ENCODE results near the gene ARFGAP2. TPM values are rescaled to one million over a fixed set of nuclear protein-coding genes. Genes with fewer than 3 reads are reported as not detected.

Gene ARFGAP2
- total and polyA plus RNA-seq, 2 donors (not counting 3 experiments of a cell fraction or from before 2014, with no cell fraction given) = 78.9 to 108 TPM

DNA sequence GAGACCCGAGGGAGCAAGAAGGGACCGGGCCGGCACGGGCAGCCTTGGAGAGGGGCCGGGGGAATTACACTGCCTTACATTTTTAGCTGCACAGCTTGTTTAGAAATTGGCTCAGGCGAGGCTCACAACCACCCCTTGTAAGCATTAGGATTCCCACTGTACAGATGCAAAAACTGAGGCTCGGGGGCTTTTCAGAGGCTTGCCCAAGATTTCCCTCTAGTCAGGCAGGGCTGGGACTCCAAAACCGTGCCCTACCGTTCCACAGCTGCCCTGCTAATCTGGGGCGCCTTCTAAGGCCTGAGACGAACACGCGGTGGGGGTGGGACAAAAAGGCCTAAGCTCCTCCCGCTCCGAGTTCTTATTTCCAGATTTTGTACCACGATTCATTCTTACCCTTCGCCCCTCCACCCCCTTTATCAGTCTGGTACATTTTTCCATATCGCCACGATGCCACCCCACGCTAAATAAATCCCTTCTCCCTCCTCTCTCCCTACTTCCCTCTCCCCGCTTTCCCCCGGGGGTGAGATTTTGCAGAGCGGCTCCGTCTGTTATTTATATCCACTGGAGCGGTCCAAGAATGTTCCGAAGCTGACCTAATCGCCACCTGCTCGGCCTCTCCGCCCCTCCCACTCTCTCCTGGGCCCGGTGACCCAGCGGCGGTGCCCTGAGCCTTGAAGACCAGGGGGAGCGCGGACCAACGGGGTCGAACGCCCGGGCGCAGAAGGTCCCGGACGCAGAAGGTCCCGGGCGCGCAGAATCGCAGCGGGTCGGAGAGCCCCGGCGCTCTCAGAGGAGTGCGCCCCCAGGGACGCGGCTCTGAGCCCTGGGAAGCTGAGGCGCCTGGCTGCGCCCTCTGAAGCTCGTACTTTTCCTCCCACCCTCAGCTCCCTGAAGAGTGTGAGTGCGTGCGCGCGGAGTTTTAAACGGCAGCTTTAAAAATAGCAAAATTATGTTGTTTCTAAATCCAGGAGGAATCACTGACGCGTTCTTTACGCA lies 10.3 kb upstream of the ARFGAP2 start:
- dilution Hi-C loops (cut with MboI; ENCODE audit: extremely low pct_ligation_motif_present, low sequenced_read_pairs) = no loop called here
- H3K9me1 ChIP-seq (replicated peaks; ENCODE audit: control insufficient read depth, extremely low read depth, insufficient read depth, low read length) = no peaks in the 10 kb centered on the region
- FAIRE-seq (peak; percentile 77), DNase-seq (ENCODE audit: low read depth, low spot score) (peak; percentile 53)
- peaks cover 16% of the 10 kb centered on the region for H3K4me1 ChIP-seq (ENCODE audit: control insufficient read depth, extremely low read depth, insufficient read depth, low read length)
- H3K4me3 ChIP-seq (replicated peaks in 1 of 3; ENCODE audit: insufficient read depth in 1 of 3, low read depth in 1 of 3, low read length in 3 of 3) = peak overlapping the region; percentile 59 to 67 (median 64)
- H3K27ac ChIP-seq (ENCODE audit: insufficient read depth, low read depth, low read length) = no peak overlapping the region
- no TSS peak for BruUV-seq (replicated peaks)
- H4K20me1 ChIP-seq (replicated peaks; ENCODE audit: control insufficient read depth, extremely low read depth, insufficient read depth, low read length) = no peaks in the 10 kb centered on the region
- intact Hi-C loops (cut with micrococcal nuclease) = loop anchor here (2.0 kb wide), 1 partner anchor 28 kb away; the partner anchor contains the start of gene DDB2
- H3K79me2 ChIP-seq (ENCODE audit: control insufficient read depth, insufficient read depth, low read length) = no peaks in the 10 kb centered on the region
- H3K36me3 ChIP-seq (ENCODE audit: control insufficient read depth in 2 of 2, extremely low read depth in 1 of 2, insufficient read depth in 2 of 2, low read length in 2 of 2) = no peaks in the 10 kb centered on the region
- TF ChIP-seq MYC (IDR thresholded peaks at IDR 0.05; ENCODE audit: low read depth, low read length) (no peak), EZH2 (IDR thresholded peaks at IDR 0.05; ENCODE audit: borderline replicate concordance, low read depth, low read length, severe bottlenecking) (peak; percentile 40)
- no peaks in the 10 kb centered on the region for H3K9me3 ChIP-seq (replicated peaks; ENCODE audit: control insufficient read depth, insufficient read depth, low read length)
- CTCF ChIA-PET = interaction anchor here (0.7 to 2.2 kb wide), 14 partner anchors 9 to 168 kb away, joined by 3 to 19 read pairs (median 4); partner anchors contain the start of genes ACP2, DDB2 and NR1H3
- peak overlapping the region; percentile 26 for H3K9ac ChIP-seq (replicated peaks; ENCODE audit: extremely low read depth, insufficient read depth, low read length)
- H3K4me2 ChIP-seq (ENCODE audit: insufficient read depth, low read length) = peak overlapping the region; percentile 81
- H3K27me3 ChIP-seq (ENCODE audit: control insufficient read depth in 2 of 2, insufficient read depth in 2 of 2, low read length in 2 of 2) = peaks cover 0 to 3% of the 10 kb centered on the region in 2 experiments
- POLR2A ChIA-PET = interaction anchor here (0.9 to 1.1 kb wide), 2 partner anchors 27 to 29 kb away, joined by 4 to 8 read pairs; partner anchors contain the start of gene DDB2
- peak overlapping the region; percentile 90 for H2AFZ ChIP-seq (ENCODE audit: low read depth, low read length)

GRCh38 chr11:47186076-47186699 lies 9.5 kb upstream of the ARFGAP2 start, which contains the start of gene PACSIN3:
Gene PACSIN3, minus strand, starts transcription at chr11:47186434. Its CDS starts 3,707 bp downstream, at chr11:47182727.
- peaks cover 0 to 3% of the 10 kb centered on the region in 2 experiments for H3K27me3 ChIP-seq (ENCODE audit: control insufficient read depth in 2 of 2, insufficient read depth in 2 of 2, low read length in 2 of 2)
- FAIRE-seq (no peak), DNase-seq (ENCODE audit: low read depth, low spot score) (peak; percentile 60)
- intact Hi-C loops (cut with micrococcal nuclease) (loop anchor here (2.0 kb wide), 1 partner anchor 29 kb away; the partner anchor contains the start of gene DDB2), dilution Hi-C loops (cut with MboI; ENCODE audit: extremely low pct_ligation_motif_present, low sequenced_read_pairs) (no loop called here)
- CTCF ChIA-PET = interaction anchor here (0.7 to 2.2 kb wide), 16 partner anchors 8 to 169 kb away, joined by 3 to 19 read pairs (median 8); partner anchors contain the start of genes ACP2 and DDB2
- peak within 1 kb of the TSS; percentile 65 to 76 (median 67) for H3K4me3 ChIP-seq (replicated peaks in 1 of 3; ENCODE audit: insufficient read depth in 1 of 3, low read depth in 1 of 3, low read length in 3 of 3)
- no peaks in the 10 kb centered on the region for H3K79me2 ChIP-seq (ENCODE audit: control insufficient read depth, insufficient read depth, low read length)
- no peaks in the 10 kb centered on the region for H3K9me3 ChIP-seq (replicated peaks; ENCODE audit: control insufficient read depth, insufficient read depth, low read length)
- no peak within 1 kb of the TSS for H3K27ac ChIP-seq (ENCODE audit: insufficient read depth, low read depth, low read length)
- H3K9me1 ChIP-seq (replicated peaks; ENCODE audit: control insufficient read depth, extremely low read depth, insufficient read depth, low read length) = no peaks in the 10 kb centered on the region
- peak within 1 kb of the TSS; percentile 81 for H3K4me2 ChIP-seq (ENCODE audit: insufficient read depth, low read length)
- H4K20me1 ChIP-seq (replicated peaks; ENCODE audit: control insufficient read depth, extremely low read depth, insufficient read depth, low read length) = no peaks in the 10 kb centered on the region
- no peaks in the 10 kb centered on the region for H3K36me3 ChIP-seq (ENCODE audit: control insufficient read depth in 2 of 2, extremely low read depth in 1 of 2, insufficient read depth in 2 of 2, low read length in 2 of 2)
- peak within 1 kb of the TSS; percentile 58 for H3K9ac ChIP-seq (replicated peaks; ENCODE audit: extremely low read depth, insufficient read depth, low read length)
- no TSS peak for BruUV-seq (replicated peaks)
- H2AFZ ChIP-seq (ENCODE audit: low read depth, low read length) = peak within 1 kb of the TSS; percentile 97
- POLR2A ChIA-PET = interaction anchor here (1.1 kb wide), 1 partner anchor 29 kb away, joined by 8 read pairs; the partner anchor contains the start of gene DDB2
- TF ChIP-seq EZH2 (IDR thresholded peaks at IDR 0.05; ENCODE audit: borderline replicate concordance, low read depth, low read length, severe bottlenecking) (no peak), MYC (IDR thresholded peaks at IDR 0.05; ENCODE audit: low read depth, low read length) (no peak), GATA2 (IDR thresholded peaks at IDR 0.05; ENCODE audit: insufficient read depth, insufficient read length, low read depth, low read length) (no peak), POLR2AphosphoS5 (IDR thresholded peaks at IDR 0.05; ENCODE audit: insufficient read depth, low read depth, low read length) (peak; percentile 65), CTCF (IDR thresholded peaks at IDR 0.05; ENCODE audit: extremely low read depth in 1 of 2, insufficient read depth in 1 of 2, low read depth in 1 of 2, low read length in 2 of 2) (peak in 1 of 2 donors; percentile 4), POLR2A (IDR thresholded peaks at IDR 0.05; ENCODE audit: low read depth, low read length) (peak; percentile 39), FOS (IDR thresholded peaks at IDR 0.05; ENCODE audit: borderline replicate concordance, insufficient read depth, low read length) (no peak)
- TF ChIP-seq, protein P1, sequence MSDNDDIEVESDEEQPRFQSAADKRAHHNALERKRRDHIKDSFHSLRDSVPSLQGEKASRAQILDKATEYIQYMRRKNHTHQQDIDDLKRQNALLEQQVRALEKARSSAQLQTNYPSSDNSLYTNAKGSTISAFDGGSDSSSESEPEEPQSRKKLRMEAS (IDR thresholded peaks at IDR 0.05; ENCODE audit: insufficient read depth, insufficient read length) = no peak
- H3K4me1 ChIP-seq (ENCODE audit: control insufficient read depth, extremely low read depth, insufficient read depth, low read length) = peaks cover 16% of the 10 kb centered on the region
